Daoy (cell line): ENCODE data around the gene SPDYC. TPM values are rescaled to one million over a fixed set of nuclear protein-coding genes. Genes with fewer than 3 reads are reported as not detected.

Experiments used
- DNase-seq: peaks from one replicate; pipeline ENCODE4 v3.0.0-alpha.2; 2015; ENCODE audit warnings: low read depth
- total RNA-seq: library from RNA; depleted of rRNA; stranded (reverse); fragments of >200 nt; shearing (Covaris generic); gene quantifications from 2 replicates; pipeline ENCODE4 v1.2.3, GENCODE V29; 2014

The SPDYC gene
- total RNA-seq, 1 experiment from 2014 or later: not detected

DNA sequence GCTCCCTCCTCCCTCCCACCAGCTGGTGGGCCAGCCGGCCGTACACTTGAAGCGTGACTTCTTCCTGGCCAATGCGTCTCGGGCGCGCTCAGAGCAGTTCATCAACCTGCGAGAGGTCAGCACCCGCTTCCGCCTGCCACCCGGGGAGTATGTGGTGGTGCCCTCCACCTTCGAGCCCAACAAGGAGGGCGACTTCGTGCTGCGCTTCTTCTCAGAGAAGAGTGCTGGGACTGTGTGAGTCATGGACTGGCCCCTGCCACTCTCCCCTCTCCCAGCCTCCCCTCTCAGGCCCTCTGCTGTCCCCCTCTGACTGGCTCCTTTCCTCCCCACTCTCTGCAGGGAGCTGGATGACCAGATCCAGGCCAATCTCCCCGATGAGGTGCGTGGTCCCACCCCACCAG lies 36.4 kb downstream of the SPDYC start:
- no peak for DNase-seq

DNA sequence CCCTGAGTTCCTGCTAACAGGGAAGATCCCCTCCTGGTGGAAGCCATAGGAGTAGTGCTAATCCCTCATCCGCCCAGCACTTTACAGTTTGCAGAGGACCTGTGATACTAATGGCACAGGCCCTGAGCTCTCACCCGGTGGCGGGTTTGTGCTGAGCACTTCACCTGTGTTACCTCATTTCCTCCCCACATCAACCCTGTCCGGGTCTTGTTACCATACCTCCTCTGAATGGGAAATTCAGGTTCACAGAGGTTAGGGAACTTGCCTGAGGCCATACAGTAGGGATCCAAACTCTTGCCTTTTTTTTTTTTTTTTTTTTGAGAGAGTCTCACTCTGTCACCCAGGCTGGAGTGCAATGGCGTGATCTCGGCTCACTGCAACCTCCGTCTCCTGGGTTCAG lies 36.9 kb downstream of the SPDYC start:
- DNase-seq: no peak

DNA sequence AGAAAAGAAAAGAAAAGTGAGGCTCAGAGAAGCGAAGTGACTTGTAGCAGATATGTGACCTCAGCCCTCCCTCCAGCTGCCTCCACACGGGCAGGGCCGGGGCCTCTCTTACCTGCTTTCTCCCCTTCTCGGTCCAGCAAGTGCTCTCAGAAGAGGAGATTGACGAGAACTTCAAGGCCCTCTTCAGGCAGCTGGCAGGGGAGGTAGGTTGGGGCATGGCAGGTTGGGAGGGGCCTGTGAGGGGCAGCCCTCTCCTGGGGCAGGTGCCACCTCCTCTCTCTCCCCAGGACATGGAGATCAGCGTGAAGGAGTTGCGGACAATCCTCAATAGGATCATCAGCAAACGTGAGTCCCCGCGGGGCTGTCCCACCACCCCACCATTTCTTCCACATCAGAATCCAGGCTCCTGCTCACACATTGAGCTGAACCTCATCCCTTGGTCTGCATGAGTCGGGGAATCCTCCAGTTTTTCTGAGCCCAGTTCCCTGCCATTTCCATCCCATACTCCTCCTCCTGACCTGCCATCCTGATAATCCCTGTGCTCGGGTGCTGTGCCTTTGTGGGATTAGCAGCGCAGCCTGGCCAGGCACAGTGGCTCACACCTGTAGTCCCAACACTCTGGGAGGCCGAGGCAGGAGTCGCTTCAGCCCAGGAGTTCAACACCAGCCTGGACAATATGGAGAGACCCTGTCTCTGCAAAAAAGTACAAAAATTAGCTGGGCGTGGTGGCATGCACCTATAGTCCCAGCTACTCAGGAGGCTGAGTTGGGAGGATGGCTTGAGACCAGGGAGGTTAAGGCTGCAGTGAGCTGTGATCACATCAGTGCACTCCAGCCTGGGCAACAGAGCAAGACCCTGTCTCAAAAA lies 38.1 kb downstream of the SPDYC start:
- DNase-seq: no peak

DNA sequence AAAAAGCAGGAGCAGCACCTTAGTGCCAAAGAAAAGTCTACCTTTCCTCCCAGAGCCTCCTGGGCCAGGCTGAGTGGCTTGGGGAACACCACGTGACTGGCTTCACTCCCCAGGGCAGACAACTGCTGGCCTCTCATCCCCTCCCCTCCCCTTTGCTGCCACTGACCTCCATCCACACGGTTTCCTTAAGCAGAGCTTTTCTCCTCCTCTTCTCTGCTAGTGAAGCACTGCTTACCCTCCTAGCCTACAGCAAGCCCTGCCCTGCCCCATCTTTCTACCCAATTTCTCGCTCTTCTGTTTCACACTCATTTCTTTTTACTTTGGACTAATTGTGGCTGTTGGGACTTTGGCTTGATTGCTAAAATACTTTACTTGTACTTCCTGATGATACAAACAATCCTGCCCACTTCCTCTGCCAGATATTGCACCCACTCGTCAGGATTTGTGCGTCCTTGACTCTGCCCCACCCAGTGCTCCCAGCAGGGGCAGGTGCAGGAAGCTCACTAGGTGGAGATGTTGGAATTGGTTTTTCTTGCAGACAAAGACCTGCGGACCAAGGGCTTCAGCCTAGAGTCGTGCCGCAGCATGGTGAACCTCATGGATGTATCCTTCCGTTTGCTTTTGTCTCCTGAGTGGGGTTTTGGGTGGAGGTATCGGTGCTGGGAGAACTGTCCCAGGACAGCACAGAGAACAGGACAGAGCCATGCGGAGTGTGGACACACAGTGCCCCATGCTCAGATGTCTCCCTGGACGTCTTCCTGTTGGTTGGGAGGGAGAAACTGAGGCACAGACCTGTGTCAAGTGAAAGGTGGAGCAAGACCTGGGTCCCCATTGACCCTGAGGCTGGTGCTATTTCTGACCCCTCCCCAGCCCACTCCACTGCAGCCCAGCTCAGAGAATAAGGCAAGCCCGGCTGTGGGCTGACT lies 39.0 kb downstream of the SPDYC start:
- DNase-seq: no peak

DNA sequence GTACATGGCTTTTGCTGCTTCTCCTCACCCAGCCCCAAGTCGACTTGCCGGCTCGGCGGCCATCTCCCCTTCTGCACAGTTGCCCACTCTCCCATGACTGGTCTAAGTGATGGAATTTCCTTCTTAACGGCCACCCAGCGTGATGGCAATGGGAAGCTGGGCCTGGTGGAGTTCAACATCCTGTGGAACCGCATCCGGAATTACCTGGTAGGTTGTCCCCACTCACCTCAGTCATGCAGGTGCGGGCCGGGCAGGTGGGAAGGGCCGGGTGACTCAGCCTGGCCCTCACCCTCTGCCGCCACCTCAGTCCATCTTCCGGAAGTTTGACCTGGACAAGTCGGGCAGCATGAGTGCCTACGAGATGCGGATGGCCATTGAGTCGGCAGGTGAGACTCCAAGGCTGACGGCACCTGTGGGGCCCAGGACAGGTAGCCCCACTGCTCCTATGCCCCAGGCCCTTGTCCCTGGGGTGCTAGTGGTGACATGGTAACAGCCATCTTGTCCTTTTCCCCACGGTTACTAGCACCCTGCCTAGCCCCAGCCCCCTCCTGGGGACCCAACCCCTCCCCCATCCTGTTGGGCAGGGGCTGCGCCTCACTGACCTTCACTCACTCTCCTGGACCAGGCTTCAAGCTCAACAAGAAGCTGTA lies 39.8 kb downstream of the SPDYC start:
- DNase-seq: no peak

DNA sequence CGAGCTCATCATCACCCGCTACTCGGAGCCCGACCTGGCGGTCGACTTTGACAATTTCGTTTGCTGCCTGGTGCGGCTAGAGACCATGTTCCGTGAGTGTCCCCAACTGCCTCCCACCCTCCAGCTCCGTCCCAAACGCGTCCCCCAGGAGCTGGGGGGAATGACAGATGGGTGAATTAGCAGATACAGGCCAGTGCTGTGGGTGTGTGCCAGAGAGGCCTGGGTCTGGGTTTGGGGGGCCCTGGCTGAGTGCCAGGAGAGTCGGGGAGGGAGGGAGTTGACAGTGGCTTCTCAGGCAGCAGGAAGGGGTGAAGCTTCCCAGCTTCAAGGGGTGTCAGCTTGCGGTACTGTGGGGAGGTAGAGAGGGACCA lies 40.3 kb downstream of the SPDYC start:
- no peak for DNase-seq

DNA sequence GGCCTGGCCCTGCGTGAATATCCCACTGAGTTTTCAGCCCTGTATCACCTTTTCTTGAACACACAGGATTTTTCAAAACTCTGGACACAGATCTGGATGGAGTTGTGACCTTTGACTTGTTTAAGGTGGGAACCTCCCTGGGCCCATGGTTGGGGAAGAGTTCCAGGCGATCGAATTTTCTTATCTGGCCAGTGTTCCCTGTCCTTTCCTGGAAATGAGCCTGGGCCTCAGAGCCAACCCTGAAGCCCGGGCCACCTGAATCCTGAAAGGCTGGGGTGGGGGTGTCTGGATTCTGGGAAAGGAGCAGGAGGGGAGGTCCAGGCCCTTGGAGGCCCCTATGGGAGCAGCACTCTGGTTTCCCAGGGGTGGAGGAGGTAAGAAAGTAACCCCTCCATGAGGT lies 40.7 kb downstream of the SPDYC start:
- DNase-seq: no peak

DNA sequence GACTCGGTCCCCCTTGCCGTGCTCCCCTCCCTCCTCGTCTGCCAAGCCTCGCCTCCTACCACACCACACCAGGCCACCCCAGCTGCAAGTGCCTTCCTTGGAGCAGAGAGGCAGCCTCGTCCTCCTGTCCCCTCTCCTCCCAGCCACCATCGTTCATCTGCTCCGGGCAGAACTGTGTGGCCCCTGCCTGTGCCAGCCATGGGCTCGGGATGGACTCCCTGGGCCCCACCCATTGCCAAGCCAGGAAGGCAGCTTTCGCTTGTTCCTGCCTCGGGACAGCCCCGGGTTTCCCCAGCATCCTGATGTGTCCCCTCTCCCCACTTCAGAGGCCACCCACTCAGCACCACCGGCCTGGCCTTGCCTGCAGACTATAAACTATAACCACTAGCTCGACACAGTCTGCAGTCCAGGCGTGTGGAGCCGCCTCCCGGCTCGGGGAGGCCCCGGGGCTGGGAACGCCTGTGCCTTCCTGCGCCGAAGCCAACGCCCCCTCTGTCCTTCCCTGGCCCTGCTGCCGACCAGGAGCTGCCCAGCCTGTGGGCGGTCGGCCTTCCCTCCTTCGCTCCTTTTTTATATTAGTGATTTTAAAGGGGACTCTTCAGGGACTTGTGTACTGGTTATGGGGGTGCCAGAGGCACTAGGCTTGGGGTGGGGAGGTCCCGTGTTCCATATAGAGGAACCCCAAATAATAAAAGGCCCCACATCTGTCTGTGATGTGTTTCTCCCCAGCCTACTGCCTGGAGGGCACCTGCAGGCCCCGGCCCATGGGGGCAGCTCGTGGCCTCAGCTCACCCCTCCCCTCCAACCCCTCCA lies 41.5 kb downstream of the SPDYC start:
- DNase-seq: no peak

DNA sequence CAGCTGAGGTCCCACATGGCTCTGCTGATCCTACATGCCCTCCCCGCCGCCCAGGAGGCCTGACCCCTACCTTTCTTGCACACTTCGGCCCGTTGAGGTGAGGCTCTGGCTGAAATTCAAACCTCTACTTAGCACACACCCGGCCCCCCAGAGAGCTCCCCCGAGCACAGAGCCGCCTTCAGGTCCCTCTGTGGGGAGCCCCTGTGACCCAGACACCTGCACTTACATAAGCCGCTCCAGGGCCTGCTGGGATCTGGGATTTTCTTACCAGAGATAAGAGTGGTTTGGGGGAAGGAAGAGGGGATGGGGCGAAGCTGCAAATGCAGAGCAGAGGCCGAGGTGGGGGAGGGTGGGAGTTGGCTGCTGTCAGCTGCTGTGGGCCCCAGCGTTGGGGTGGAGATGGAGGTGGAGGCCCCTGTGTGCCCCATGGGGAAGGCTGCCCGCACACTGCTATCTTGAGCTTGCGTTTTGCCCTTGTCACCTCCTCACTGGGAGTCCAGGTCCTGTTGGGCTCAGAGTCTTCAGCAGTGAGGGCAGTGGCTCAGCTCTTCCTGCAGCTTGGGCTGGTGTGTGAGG lies 42.3 kb downstream of the SPDYC start:
- DNase-seq: no peak

DNA sequence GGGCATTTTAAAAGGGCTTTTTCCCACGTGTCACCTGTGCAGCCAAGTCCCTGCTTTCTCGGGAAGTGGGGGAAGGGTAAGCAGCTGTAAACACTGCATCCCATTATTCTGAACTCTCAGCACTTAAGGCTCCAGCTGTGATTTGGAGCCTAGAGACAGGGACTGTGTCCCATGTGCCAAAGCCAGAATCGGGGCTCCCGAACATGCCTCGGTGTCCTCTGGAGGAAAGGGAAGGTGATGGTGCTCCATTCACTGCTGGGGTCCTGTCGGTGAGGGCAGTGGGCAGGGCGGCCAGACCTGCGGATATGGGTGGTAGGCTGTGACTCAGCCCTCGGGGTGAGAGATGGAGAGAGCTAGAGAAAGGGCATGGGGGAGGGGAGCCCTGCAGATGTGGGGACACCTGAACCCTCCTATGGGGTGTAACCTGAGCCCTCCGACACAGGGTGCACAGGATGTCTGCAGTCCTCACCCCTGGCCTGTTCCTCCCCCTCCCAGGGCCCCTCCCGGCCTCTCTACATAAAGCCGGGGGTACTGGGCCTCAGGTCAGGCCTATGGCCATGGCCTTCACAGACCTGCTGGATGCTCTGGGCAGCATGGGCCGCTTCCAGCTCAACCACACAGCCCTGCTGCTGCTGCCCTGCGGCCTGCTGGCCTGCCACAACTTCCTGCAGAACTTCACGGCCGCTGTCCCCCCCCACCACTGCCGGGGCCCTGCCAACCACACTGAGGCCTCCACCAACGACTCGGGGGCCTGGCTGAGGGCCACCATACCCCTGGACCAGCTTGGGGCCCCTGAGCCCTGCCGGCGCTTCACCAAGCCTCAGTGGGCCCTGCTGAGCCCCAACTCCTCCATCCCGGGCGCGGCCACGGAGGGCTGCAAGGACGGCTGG lies 43.5 kb downstream of the SPDYC start:
- DNase-seq: peak; percentile 43

DNA sequence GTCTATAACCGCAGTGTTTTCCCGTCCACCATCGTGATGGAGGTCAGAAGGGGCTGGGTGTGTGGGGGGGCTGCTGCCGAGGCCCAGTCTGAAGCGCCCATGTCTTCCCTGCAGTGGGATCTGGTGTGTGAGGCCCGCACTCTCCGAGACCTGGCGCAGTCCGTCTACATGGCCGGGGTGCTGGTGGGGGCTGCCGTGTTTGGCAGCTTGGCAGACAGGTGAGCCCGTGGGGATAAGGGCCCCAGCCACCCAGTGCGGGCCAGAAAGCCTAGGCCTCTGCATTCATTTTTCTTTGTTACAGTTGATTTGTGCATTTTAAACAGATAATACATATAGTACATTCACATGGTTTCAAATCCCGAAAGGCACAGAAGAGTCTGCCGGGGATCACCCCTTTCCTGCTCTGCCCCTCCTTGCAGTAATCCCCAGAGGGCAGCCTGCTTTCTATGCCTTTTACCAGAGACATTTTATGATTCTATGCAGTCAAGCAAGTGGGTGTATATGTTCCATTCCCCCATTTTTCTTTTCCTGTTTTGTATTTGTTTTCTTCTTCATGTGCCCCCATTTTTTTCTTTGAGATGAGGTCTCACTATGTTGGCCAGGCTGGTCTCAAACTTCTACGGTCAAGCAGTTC lies 44.3 kb downstream of the SPDYC start:
- DNase-seq: no peak

DNA sequence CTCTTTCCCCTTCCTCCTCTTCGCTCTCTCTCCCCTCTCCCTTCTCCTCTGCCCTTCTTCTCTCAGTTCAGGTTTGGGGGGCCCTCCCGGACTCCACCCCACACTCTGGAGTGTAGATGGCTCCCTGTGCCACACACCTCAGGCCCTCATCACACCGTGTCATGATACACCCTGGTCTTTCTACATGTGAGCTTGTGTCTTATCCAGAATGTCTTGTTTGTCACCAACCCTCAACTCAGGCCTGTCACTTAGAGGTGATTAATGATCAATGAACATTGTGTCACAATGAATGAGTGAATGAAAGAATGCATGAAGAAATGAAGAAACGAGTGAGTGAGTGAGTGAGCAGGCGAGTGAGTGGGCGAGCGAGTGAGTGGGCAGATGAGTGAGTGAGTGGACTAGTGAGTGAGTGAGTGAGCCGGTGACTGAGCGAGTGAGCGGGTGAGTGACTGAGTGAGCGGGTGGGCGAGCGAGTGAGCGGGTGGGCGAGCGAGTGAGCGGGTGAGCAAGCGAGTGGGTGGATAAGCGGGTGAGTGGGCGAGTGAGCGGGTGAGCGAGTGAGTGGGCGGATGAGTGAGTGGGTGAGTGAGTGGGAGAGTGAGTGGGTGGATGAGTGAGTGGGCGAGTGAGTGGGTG lies 45.5 kb downstream of the SPDYC start:
- DNase-seq: no peak

DNA sequence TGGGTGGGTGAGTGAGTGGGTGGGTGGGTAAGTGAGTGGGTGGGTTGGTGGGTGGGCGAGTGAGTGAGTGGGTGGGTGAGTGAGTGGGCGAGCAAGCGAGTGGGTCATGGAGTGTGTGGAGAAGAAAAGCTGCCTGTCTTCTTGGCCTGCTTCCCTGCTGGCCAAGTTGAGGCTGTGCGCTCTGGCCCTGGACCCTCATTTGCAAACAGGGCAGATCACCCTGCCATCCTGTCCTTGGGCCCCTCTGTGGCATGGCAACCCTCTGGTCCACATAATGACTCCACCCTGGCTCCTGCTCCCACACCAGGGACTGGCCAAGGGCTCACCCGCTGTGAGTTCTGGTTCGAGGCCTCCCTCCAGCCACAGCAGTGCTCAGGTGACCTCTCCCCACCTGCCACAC lies 46.8 kb downstream of the SPDYC start:
- DNase-seq: no peak

DNA sequence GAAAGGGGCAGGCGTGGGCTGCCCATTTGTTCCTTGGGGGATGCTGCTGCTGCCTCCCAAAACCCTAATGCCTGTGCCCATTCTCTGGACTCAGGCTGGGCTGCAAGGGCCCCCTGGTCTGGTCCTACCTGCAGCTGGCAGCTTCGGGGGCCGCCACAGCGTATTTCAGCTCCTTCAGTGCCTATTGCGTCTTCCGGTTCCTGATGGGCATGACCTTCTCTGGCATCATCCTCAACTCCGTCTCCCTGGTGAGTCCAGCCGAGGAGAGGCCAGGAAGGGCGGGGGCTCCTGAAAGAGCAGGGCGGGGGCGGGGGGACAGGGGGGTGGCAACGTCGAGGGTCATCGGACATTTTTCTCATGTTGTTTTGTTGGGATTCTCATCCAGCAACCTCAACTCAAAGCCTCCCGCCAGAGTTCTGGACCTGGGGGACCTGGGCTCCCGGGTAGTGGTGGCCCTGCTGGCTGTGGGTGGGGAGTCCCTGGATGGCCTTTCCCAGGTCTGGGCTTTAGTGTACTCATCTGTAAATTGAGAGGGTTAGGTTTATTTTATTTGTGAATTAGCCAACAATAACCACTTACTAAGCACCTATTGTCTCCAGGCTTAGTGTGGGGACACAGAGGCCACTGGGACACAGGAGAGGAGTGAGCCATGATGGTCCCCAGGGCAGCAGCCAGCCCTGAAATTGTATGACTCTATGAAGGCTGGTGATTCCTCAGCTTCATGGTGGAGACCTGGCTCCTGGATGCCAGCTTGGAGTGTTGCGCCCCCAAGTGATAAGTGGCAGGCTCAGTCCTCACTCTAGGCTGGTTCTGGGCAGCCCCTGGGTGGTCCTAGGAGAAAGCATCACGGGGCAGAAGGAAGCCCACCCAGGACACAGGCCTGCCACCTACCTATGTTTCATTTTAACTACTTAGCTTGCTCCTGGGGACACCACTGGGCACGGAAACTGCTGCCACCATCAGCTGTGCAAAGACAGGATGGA lies 47.7 kb downstream of the SPDYC start:
- no peak for DNase-seq

DNA sequence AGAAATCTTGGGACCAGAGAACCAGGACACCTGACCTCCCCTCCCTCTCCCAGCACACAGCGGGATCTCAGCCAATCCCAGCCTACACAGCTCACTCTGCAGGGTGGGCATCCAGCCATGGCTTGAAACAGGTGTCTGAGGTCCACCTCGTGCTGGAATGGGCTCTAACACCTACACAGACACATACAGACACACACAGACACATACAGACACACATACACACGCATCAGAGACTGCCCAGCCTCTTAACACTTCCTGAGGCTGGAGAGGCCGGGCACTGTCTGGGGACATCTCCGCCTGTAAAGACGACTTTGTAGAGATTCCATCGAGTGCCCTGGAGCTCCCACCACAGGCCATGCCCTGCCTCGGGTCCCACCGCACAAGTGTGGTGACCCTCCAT lies 48.4 kb downstream of the SPDYC start:
- no peak for DNase-seq

DNA sequence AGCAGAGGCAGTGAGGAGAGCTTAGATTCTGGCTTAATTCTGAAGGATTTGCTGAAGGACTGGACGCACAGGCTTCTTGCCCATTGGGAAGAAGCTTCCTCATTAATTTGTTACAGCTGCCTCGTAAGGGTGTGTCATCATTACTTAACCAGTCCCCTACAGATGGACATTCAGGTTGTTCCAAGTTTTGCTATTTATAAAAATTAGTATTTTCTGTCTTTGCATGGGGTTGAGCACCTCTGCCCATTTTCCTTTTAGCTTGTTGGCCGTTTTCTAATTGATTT lies 49.8 kb downstream of the SPDYC start:
- no peak for DNase-seq

DNA sequence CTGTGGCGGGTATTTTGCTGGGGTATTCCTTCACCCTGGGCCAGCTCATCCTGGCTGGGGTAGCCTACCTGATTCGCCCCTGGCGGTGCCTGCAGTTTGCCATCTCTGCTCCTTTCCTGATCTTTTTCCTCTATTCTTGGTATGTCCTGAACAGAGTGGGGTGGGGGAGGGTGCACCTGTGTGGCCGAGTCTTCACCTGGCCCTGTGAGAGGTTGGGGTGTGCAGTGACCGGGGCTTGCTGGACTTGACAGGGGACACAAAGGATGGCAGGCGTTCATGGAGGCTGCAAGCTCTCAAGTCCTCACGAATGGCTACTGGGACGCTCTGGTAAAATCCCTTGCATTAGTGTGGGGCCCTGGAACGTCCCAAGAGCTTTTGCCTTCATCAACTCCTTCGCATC lies 51.0 kb downstream of the SPDYC start:
- DNase-seq: no peak
